Activated CD4-positive, alpha-beta T cell treated with anti-CD3 and anti-CD28 coated beads, Interleukin-2, amount 10 ng/mL, durations not matched to agents 7 days and 5 days (primary cell): ENCODE results near the gene EYA4. TPM values are rescaled to one million over a fixed set of nuclear protein-coding genes. Genes with fewer than 3 reads are reported as not detected.

ENCODE experiments used
- CTCF ChIA-PET: fragments of 350-600 bp; sonication (Branson Sonifier 250); formaldehyde crosslinking; loops from one replicate; lab custom pipeline; 2021; ENCODE audit warnings: antibody characterized with exemption; lab: Charles Lee
- POLR2A ChIA-PET: fragments of 350-600 bp; sonication (Branson Sonifier 250); formaldehyde crosslinking; loops from one replicate; lab custom pipeline; 2021; ENCODE audit warnings: antibody characterized with exemption; lab: Charles Lee
- DNase-seq: peaks from one replicate; pipeline ENCODE4 v3.0.0-alpha.2; 2020
- H3K27ac Mint-ChIP-seq: one replicate; pipeline ENCODE4 v1.8.0; 2021; ENCODE audit warnings: mild to moderate bottlenecking, moderate library complexity, mixed read lengths
- H3K27me3 Mint-ChIP-seq: one replicate; pipeline ENCODE4 v1.8.0; 2021; ENCODE audit warnings: mixed read lengths
- H3K36me3 Mint-ChIP-seq: one replicate; pipeline ENCODE4 v1.8.0; 2021; ENCODE audit warnings: low read depth, mixed read lengths
- H3K4me1 Mint-ChIP-seq: one replicate; pipeline ENCODE4 v1.8.0; 2021; ENCODE audit warnings: mixed read lengths
- H3K4me3 Mint-ChIP-seq: one replicate; pipeline ENCODE4 v1.8.0; 2021; ENCODE audit warnings: mild to moderate bottlenecking, moderate library complexity, mixed read lengths
- H3K9me3 Mint-ChIP-seq: one replicate; pipeline ENCODE4 v1.8.0; 2021; ENCODE audit warnings: mixed read lengths
- total RNA-seq, 2 experiments: library from RNA; stranded (reverse); gene quantifications; one replicate each; pipeline ENCODE4 v1.2.3, GENCODE V29; 2021

Gene EYA4
- total RNA-seq, 2 experiments from 2014 or later, result not detected

- Mint-ChIP-seq H3K27ac (no peak overlapping the region), H3K4me1 (no peaks in the 10 kb centered on the region), H3K4me3 (no peak overlapping the region), H3K9me3 (no peaks in the 10 kb centered on the region), H3K27me3 (no peaks in the 10 kb centered on the region), H3K36me3 (no peaks in the 10 kb centered on the region)
- ChIA-PET CTCF (no interaction called here), POLR2A (no interaction called here)
- no peak for DNase-seq
Observed at GRCh38 chr6:133408543-133408942, 167.4 kb downstream of the EYA4 start.

- Mint-ChIP-seq H3K4me3 (no peak overlapping the region), H3K27me3 (no peaks in the 10 kb centered on the region), H3K4me1 (no peaks in the 10 kb centered on the region), H3K9me3 (no peaks in the 10 kb centered on the region), H3K36me3 (no peaks in the 10 kb centered on the region), H3K27ac (no peak overlapping the region)
- DNase-seq, result no peak
- ChIA-PET POLR2A (no interaction called here), CTCF (no interaction called here)
Observed at GRCh38 chr6:133410638-133411435, 169.7 kb downstream of the EYA4 start.

- no peaks in the 10 kb centered on the region for H3K4me1 Mint-ChIP-seq
- H3K36me3 Mint-ChIP-seq, result no peaks in the 10 kb centered on the region
- CTCF ChIA-PET, result no interaction called here
- H3K27ac Mint-ChIP-seq, result no peak overlapping the region
- DNase-seq, result no peak
- H3K4me3 Mint-ChIP-seq, result no peak overlapping the region
- no peaks in the 10 kb centered on the region for H3K9me3 Mint-ChIP-seq
- H3K27me3 Mint-ChIP-seq, result no peaks in the 10 kb centered on the region
- POLR2A ChIA-PET, result no interaction called here
Observed at GRCh38 chr6:133411757-133412156, 170.6 kb downstream of the EYA4 start.

- no peaks in the 10 kb centered on the region for H3K27me3 Mint-ChIP-seq
- no peaks in the 10 kb centered on the region for H3K4me1 Mint-ChIP-seq
- CTCF ChIA-PET, result no interaction called here
- H3K27ac Mint-ChIP-seq, result no peak overlapping the region
- H3K9me3 Mint-ChIP-seq, result no peaks in the 10 kb centered on the region
- H3K36me3 Mint-ChIP-seq, result no peaks in the 10 kb centered on the region
- H3K4me3 Mint-ChIP-seq, result no peak overlapping the region
- POLR2A ChIA-PET, result no interaction called here
- no peak for DNase-seq
Observed at GRCh38 chr6:133415262-133415661, 174.1 kb downstream of the EYA4 start.

- no peaks in the 10 kb centered on the region for H3K4me1 Mint-ChIP-seq
- H3K36me3 Mint-ChIP-seq, result no peaks in the 10 kb centered on the region
- H3K27me3 Mint-ChIP-seq, result no peaks in the 10 kb centered on the region
- H3K9me3 Mint-ChIP-seq, result no peaks in the 10 kb centered on the region
- H3K4me3 Mint-ChIP-seq, result no peak overlapping the region
- CTCF ChIA-PET, result no interaction called here
- DNase-seq, result no peak
- H3K27ac Mint-ChIP-seq, result no peak overlapping the region
- POLR2A ChIA-PET, result no interaction called here
Observed at GRCh38 chr6:133418108-133418507, 177.0 kb downstream of the EYA4 start.

- ChIA-PET POLR2A (no interaction called here), CTCF (no interaction called here)
- DNase-seq, result no peak
- no peaks in the 10 kb centered on the region for H3K36me3 Mint-ChIP-seq
- H3K4me3 Mint-ChIP-seq, result no peak overlapping the region
- H3K27ac Mint-ChIP-seq, result no peak overlapping the region
- no peaks in the 10 kb centered on the region for H3K4me1 Mint-ChIP-seq
- no peaks in the 10 kb centered on the region for H3K9me3 Mint-ChIP-seq
- no peaks in the 10 kb centered on the region for H3K27me3 Mint-ChIP-seq
Observed at GRCh38 chr6:133423242-133423641, 182.1 kb downstream of the EYA4 start.

GRCh38 chr6:133424359-133424758 is 183.2 kb downstream of the EYA4 start:
- Mint-ChIP-seq H3K36me3 (no peaks in the 10 kb centered on the region), H3K27ac (no peak overlapping the region), H3K4me1 (no peaks in the 10 kb centered on the region), H3K9me3 (no peaks in the 10 kb centered on the region), H3K4me3 (no peak overlapping the region), H3K27me3 (no peaks in the 10 kb centered on the region)
- DNase-seq, result no peak
- CTCF ChIA-PET, result no interaction called here
- POLR2A ChIA-PET, result interaction anchor here (0.5 kb wide), 1 partner anchor 11 kb away, joined by 4 read pairs; no protein-coding TSS in a partner anchor

GRCh38 chr6:133426038-133426437 is 184.9 kb downstream of the EYA4 start:
- Mint-ChIP-seq H3K4me1 (no peaks in the 10 kb centered on the region), H3K27ac (no peak overlapping the region), H3K9me3 (no peaks in the 10 kb centered on the region), H3K4me3 (no peak overlapping the region), H3K27me3 (no peaks in the 10 kb centered on the region), H3K36me3 (no peaks in the 10 kb centered on the region)
- CTCF ChIA-PET, result no interaction called here
- no peak for DNase-seq
- POLR2A ChIA-PET, result no interaction called here

- POLR2A ChIA-PET, result no interaction called here
- Mint-ChIP-seq H3K4me1 (no peaks in the 10 kb centered on the region), H3K36me3 (no peaks in the 10 kb centered on the region), H3K9me3 (no peaks in the 10 kb centered on the region), H3K27ac (no peak overlapping the region), H3K4me3 (no peak overlapping the region), H3K27me3 (no peaks in the 10 kb centered on the region)
- DNase-seq, result no peak
- CTCF ChIA-PET, result no interaction called here
Observed at GRCh38 chr6:133428295-133428694, 187.1 kb downstream of the EYA4 start.

- ChIA-PET CTCF (no interaction called here), POLR2A (no interaction called here)
- no peaks in the 10 kb centered on the region for H3K4me1 Mint-ChIP-seq
- H3K36me3 Mint-ChIP-seq, result no peaks in the 10 kb centered on the region
- DNase-seq, result no peak
- no peaks in the 10 kb centered on the region for H3K9me3 Mint-ChIP-seq
- H3K27me3 Mint-ChIP-seq, result no peaks in the 10 kb centered on the region
- H3K4me3 Mint-ChIP-seq, result no peak overlapping the region
- no peak overlapping the region for H3K27ac Mint-ChIP-seq
Observed at GRCh38 chr6:133430530-133430929, 189.4 kb downstream of the EYA4 start.

- H3K36me3 Mint-ChIP-seq, result no peaks in the 10 kb centered on the region
- DNase-seq, result no peak
- H3K27me3 Mint-ChIP-seq, result no peaks in the 10 kb centered on the region
- ChIA-PET CTCF (no interaction called here), POLR2A (no interaction called here)
- H3K4me1 Mint-ChIP-seq, result no peaks in the 10 kb centered on the region
- no peak overlapping the region for H3K27ac Mint-ChIP-seq
- H3K4me3 Mint-ChIP-seq, result no peak overlapping the region
- H3K9me3 Mint-ChIP-seq, result no peaks in the 10 kb centered on the region
Observed at GRCh38 chr6:133431031-133431430, 189.9 kb downstream of the EYA4 start.

- POLR2A ChIA-PET, result no interaction called here
- Mint-ChIP-seq H3K4me1 (no peaks in the 10 kb centered on the region), H3K27ac (no peak overlapping the region), H3K4me3 (no peak overlapping the region), H3K9me3 (no peaks in the 10 kb centered on the region), H3K36me3 (no peaks in the 10 kb centered on the region), H3K27me3 (no peaks in the 10 kb centered on the region)
- no peak for DNase-seq
- CTCF ChIA-PET, result no interaction called here
Observed at GRCh38 chr6:133432021-133432989, 191.1 kb downstream of the EYA4 start.

- no peaks in the 10 kb centered on the region for H3K9me3 Mint-ChIP-seq
- ChIA-PET POLR2A (interaction anchor here (0.6 kb wide), 1 partner anchor 10 kb away, joined by 4 read pairs; no protein-coding TSS in a partner anchor), CTCF (no interaction called here)
- no peak overlapping the region for H3K27ac Mint-ChIP-seq
- no peaks in the 10 kb centered on the region for H3K36me3 Mint-ChIP-seq
- DNase-seq, result no peak
- H3K27me3 Mint-ChIP-seq, result no peaks in the 10 kb centered on the region
- no peak overlapping the region for H3K4me3 Mint-ChIP-seq
- no peaks in the 10 kb centered on the region for H3K4me1 Mint-ChIP-seq
Observed at GRCh38 chr6:133435065-133435728, 194.0 kb downstream of the EYA4 start.
